Measurements from ENCODE around the gene TNS3.

Gene TNS3

GRCh38 chr7:47472444-47473157 is 109.3 kb downstream of the TNS3 start:
- TF ChIP-seq REST (IDR thresholded peaks at IDR 0.05; ENCODE audit: insufficient replicate concordance, low read depth) (no peak), POLR2AphosphoS5 (IDR thresholded peaks at IDR 0.05; ENCODE audit: low read depth) (no peak), SPI1 (IDR thresholded peaks at IDR 0.05; ENCODE audit: borderline replicate concordance, low read depth) (no peak), GABPA (IDR thresholded peaks at IDR 0.05; ENCODE audit: low read depth) (no peak), CTCF (IDR thresholded peaks at IDR 0.05; ENCODE audit: insufficient read depth, low read length) (no peak)
- Histone ChIP-seq H3K4me3 (replicated peaks; ENCODE audit: insufficient read depth, low read length) (no peak overlapping the region), H3K27ac (replicated peaks) (no peak overlapping the region), H3K27me3 (ENCODE audit: insufficient read depth, poor library complexity, severe bottlenecking) (no peaks in the 10 kb centered on the region)
- DNase-seq (ENCODE audit: low read depth in 1 of 2, low spot score in 1 of 2): no peak

- no peak overlapping the region for H3K27ac ChIP-seq (replicated peaks)
- no peaks in the 10 kb centered on the region for H3K27me3 ChIP-seq (ENCODE audit: insufficient read depth, poor library complexity, severe bottlenecking)
- TF ChIP-seq GABPA (IDR thresholded peaks at IDR 0.05; ENCODE audit: low read depth) (no peak), CTCF (IDR thresholded peaks at IDR 0.05; ENCODE audit: insufficient read depth, low read length) (no peak), REST (IDR thresholded peaks at IDR 0.05; ENCODE audit: insufficient replicate concordance, low read depth) (no peak), POLR2AphosphoS5 (IDR thresholded peaks at IDR 0.05; ENCODE audit: low read depth) (no peak), SPI1 (IDR thresholded peaks at IDR 0.05; ENCODE audit: borderline replicate concordance, low read depth) (no peak)
- no peak for DNase-seq (ENCODE audit: low read depth in 1 of 2, low spot score in 1 of 2)
- H3K4me3 ChIP-seq (replicated peaks; ENCODE audit: insufficient read depth, low read length): no peak overlapping the region
Measured at GRCh38 chr7:47471831-47472230, 110.1 kb downstream of the TNS3 start.

GRCh38 chr7:47471358-47471703 is 110.6 kb downstream of the TNS3 start:
- Histone ChIP-seq H3K27me3 (ENCODE audit: insufficient read depth, poor library complexity, severe bottlenecking) (no peaks in the 10 kb centered on the region), H3K27ac (replicated peaks) (no peak overlapping the region), H3K4me3 (replicated peaks; ENCODE audit: insufficient read depth, low read length) (no peak overlapping the region)
- no peak for TF ChIP-seq CTCF (IDR thresholded peaks at IDR 0.05; ENCODE audit: insufficient read depth, low read length)
- no peak for TF ChIP-seq GABPA (IDR thresholded peaks at IDR 0.05; ENCODE audit: low read depth)
- no peak for TF ChIP-seq POLR2AphosphoS5 (IDR thresholded peaks at IDR 0.05; ENCODE audit: low read depth)
- no peak for TF ChIP-seq SPI1 (IDR thresholded peaks at IDR 0.05; ENCODE audit: borderline replicate concordance, low read depth)
- no peak for TF ChIP-seq REST (IDR thresholded peaks at IDR 0.05; ENCODE audit: insufficient replicate concordance, low read depth)
- DNase-seq (ENCODE audit: low read depth in 1 of 2, low spot score in 1 of 2): no peak

Measured in HL-60 (cell line).